WTC11 (cell line): Measurements from ENCODE around the gene MTMR3.
"Not testable (repeated sequence)": the region's sequence is repeated elsewhere in the genome, so short reads cannot be mapped to it uniquely, and the experiment has no call there.

Experiments used
- TF ChIP-seq, protein P1 (sequence below): sonication (generic); formaldehyde crosslinking; IDR thresholded peaks from 2 replicates; pipeline ENCODE4 v1.8.1; 2022; ENCODE audit warnings: missing genetic modification reagents, borderline replicate concordance
- TF ChIP-seq, protein P2 (sequence below): sonication (generic); formaldehyde crosslinking; IDR thresholded peaks from 2 replicates; pipeline ENCODE4 v1.8.0; 2023; ENCODE audit warnings: missing genetic modification reagents, mild to moderate bottlenecking, borderline replicate concordance
- TF ChIP-seq, protein P3 (sequence below): fragments of 200-600 bp; IDR thresholded peaks from 2 replicates; pipeline ENCODE4 v1.8.0; 2022; ENCODE audit warnings: antibody characterized with exemption

DNA sequence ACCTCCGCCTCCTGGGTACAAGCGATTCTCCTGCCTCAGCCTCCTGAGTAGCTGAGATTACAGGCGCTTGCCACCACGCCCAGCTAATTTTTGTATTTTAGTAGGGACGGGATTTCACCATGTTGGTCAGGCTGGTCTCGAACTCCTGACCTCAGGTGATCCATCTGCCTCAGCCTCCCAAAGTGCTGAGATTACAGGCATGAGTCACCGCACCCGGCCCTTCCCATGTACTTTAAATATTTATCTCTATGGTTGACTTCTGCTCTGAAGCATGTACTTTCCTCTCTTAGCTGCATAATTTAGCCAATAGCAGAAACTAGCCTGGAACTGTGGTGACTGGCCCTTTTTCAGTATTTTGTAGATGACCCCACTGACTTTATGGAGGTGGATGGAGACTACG is 90.7 kb downstream of the MTMR3 start:
- TF ChIP-seq, protein P1, sequence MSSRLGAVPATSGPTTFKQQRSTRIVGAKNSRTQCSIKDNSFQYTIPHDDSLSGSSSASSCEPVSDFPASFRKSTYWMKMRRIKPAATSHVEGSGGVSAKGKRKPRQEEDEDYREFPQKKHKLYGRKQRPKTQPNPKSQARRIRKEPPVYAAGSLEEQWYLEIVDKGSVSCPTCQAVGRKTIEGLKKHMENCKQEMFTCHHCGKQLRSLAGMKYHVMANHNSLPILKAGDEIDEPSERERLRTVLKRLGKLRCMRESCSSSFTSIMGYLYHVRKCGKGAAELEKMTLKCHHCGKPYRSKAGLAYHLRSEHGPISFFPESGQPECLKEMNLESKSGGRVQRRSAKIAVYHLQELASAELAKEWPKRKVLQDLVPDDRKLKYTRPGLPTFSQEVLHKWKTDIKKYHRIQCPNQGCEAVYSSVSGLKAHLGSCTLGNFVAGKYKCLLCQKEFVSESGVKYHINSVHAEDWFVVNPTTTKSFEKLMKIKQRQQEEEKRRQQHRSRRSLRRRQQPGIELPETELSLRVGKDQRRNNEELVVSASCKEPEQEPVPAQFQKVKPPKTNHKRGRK, result not testable (repeated sequence)
- TF ChIP-seq, protein P2, sequence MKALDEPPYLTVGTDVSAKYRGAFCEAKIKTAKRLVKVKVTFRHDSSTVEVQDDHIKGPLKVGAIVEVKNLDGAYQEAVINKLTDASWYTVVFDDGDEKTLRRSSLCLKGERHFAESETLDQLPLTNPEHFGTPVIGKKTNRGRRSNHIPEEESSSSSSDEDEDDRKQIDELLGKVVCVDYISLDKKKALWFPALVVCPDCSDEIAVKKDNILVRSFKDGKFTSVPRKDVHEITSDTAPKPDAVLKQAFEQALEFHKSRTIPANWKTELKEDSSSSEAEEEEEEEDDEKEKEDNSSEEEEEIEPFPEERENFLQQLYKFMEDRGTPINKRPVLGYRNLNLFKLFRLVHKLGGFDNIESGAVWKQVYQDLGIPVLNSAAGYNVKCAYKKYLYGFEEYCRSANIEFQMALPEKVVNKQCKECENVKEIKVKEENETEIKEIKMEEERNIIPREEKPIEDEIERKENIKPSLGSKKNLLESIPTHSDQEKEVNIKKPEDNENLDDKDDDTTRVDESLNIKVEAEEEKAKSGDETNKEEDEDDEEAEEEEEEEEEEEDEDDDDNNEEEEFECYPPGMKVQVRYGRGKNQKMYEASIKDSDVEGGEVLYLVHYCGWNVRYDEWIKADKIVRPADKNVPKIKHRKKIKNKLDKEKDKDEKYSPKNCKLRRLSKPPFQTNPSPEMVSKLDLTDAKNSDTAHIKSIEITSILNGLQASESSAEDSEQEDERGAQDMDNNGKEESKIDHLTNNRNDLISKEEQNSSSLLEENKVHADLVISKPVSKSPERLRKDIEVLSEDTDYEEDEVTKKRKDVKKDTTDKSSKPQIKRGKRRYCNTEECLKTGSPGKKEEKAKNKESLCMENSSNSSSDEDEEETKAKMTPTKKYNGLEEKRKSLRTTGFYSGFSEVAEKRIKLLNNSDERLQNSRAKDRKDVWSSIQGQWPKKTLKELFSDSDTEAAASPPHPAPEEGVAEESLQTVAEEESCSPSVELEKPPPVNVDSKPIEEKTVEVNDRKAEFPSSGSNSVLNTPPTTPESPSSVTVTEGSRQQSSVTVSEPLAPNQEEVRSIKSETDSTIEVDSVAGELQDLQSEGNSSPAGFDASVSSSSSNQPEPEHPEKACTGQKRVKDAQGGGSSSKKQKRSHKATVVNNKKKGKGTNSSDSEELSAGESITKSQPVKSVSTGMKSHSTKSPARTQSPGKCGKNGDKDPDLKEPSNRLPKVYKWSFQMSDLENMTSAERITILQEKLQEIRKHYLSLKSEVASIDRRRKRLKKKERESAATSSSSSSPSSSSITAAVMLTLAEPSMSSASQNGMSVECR (CRISPR knock-in tag), result not testable (repeated sequence)
- TF ChIP-seq, protein P3, sequence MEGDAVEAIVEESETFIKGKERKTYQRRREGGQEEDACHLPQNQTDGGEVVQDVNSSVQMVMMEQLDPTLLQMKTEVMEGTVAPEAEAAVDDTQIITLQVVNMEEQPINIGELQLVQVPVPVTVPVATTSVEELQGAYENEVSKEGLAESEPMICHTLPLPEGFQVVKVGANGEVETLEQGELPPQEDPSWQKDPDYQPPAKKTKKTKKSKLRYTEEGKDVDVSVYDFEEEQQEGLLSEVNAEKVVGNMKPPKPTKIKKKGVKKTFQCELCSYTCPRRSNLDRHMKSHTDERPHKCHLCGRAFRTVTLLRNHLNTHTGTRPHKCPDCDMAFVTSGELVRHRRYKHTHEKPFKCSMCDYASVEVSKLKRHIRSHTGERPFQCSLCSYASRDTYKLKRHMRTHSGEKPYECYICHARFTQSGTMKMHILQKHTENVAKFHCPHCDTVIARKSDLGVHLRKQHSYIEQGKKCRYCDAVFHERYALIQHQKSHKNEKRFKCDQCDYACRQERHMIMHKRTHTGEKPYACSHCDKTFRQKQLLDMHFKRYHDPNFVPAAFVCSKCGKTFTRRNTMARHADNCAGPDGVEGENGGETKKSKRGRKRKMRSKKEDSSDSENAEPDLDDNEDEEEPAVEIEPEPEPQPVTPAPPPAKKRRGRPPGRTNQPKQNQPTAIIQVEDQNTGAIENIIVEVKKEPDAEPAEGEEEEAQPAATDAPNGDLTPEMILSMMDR, result not testable (repeated sequence)
